Coronary artery (tissue), 2 donors: ENCODE data around the gene C5orf58.

Experiments used
- DNase-seq: peaks from one replicate; pipeline ENCODE4 v3.0.0-alpha.2; 2017; ENCODE audit warnings: low spot score
- H3K27ac ChIP-seq, 2 donors: fragments of 200-600 bp; sonication (generic); one replicate each; pipeline ENCODE4 v1.5.1; 2016 to 2019
- H3K4me3 ChIP-seq: fragments of 200-600 bp; sonication (generic); 2 replicates; pipeline ENCODE4 v1.5.1; 2016; ENCODE audit warnings: mild to moderate bottlenecking, moderate library complexity
- CTCF ChIP-seq: fragments of 200-600 bp; sonication (generic); IDR thresholded peaks from one replicate; pipeline ENCODE4 v1.5.1; 2019; ENCODE audit warnings: antibody characterized with exemption

C5orf58 gene

GRCh38 chr5:170206958-170207357 is 25.8 kb upstream of the C5orf58 start:
- Histone ChIP-seq H3K4me3 (no peak overlapping the region), H3K27ac (no peak overlapping the region)
- no peak for DNase-seq
- TF ChIP-seq CTCF = no peak

GRCh38 chr5:170211575-170212334 is 21.0 kb upstream of the C5orf58 start:
- no peak for TF ChIP-seq CTCF
- Histone ChIP-seq H3K4me3 (no peak overlapping the region), H3K27ac (no peak overlapping the region)
- DNase-seq = no peak

- DNase-seq = no peak
- TF ChIP-seq CTCF = no peak
- no peak overlapping the region for H3K27ac ChIP-seq
- no peak overlapping the region for H3K4me3 ChIP-seq
Measured at GRCh38 chr5:170216257-170216864, 16.4 kb upstream of the C5orf58 start.

- no peak for DNase-seq
- no peak overlapping the region for H3K27ac ChIP-seq
- no peak overlapping the region for H3K4me3 ChIP-seq
- TF ChIP-seq CTCF = no peak
Measured at GRCh38 chr5:170217831-170218230, 15.0 kb upstream of the C5orf58 start.

- TF ChIP-seq CTCF = no peak
- Histone ChIP-seq H3K4me3 (no peak overlapping the region), H3K27ac (no peak overlapping the region)
- DNase-seq = no peak
Measured at GRCh38 chr5:170218726-170219125, 14.1 kb upstream of the C5orf58 start.

- no peak overlapping the region for H3K27ac ChIP-seq
- H3K4me3 ChIP-seq = no peak overlapping the region
- DNase-seq = no peak
- no peak for TF ChIP-seq CTCF
Measured at GRCh38 chr5:170219615-170220014, 13.2 kb upstream of the C5orf58 start.

- Histone ChIP-seq H3K4me3 (no peak overlapping the region), H3K27ac (no peak overlapping the region)
- DNase-seq = no peak
- no peak for TF ChIP-seq CTCF
Measured at GRCh38 chr5:170220191-170220590, 12.6 kb upstream of the C5orf58 start.
